Measurements from ENCODE around the gene CLEC1A.

GRCh38 chr12:10094646-10095395, 4.0 kb downstream of the CLEC1A start:
- no peak for TF ChIP-seq CTCF (IDR thresholded peaks at IDR 0.05 in 2 of 3, conservative IDR thresholded peaks at IDR 0.05 in 1 of 3; ENCODE audit: borderline replicate concordance in 1 of 3, insufficient read depth in 1 of 3, low read depth in 2 of 3, low read length in 2 of 3)
- TF ChIP-seq CEBPB (IDR thresholded peaks at IDR 0.05; ENCODE audit: low read depth): no peak
